Measurements from ENCODE around the gene SPNS2.

DNA sequence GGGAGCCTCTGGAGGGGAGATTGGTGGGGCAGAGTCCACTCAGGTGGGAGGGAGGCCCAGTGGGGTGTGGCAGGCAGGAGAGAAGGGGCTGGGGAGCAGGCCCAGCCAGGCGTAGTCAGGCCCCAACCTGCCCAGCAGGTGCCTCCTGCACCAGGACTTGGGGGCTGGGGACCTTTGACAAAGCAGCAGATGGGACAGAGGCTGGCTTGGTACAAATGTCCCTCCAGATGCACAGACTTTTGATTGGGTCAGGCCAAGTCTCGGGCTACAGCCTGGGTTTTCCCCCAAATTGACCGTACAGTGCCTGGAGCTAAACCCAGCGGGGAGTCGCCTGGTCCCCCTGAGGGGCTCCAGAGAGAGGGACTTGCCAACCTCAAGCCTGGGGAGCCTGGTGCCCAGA is 61.3 kb downstream of the SPNS2 start:
- TF ChIP-seq NRF1 (IDR thresholded peaks at IDR 0.05; ENCODE audit: low read depth, low read length), result no peak
- TF ChIP-seq EP300 (IDR thresholded peaks at IDR 0.05; ENCODE audit: borderline replicate concordance in 1 of 2, low read depth in 1 of 2, low read length in 1 of 2), result no peak
- no peak for TF ChIP-seq RXRA (IDR thresholded peaks at IDR 0.05; ENCODE audit: borderline replicate concordance, low read depth)
- TF ChIP-seq, protein P1, sequence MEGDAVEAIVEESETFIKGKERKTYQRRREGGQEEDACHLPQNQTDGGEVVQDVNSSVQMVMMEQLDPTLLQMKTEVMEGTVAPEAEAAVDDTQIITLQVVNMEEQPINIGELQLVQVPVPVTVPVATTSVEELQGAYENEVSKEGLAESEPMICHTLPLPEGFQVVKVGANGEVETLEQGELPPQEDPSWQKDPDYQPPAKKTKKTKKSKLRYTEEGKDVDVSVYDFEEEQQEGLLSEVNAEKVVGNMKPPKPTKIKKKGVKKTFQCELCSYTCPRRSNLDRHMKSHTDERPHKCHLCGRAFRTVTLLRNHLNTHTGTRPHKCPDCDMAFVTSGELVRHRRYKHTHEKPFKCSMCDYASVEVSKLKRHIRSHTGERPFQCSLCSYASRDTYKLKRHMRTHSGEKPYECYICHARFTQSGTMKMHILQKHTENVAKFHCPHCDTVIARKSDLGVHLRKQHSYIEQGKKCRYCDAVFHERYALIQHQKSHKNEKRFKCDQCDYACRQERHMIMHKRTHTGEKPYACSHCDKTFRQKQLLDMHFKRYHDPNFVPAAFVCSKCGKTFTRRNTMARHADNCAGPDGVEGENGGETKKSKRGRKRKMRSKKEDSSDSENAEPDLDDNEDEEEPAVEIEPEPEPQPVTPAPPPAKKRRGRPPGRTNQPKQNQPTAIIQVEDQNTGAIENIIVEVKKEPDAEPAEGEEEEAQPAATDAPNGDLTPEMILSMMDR (IDR thresholded peaks at IDR 0.05), result no peak
- no peak for TF ChIP-seq MEF2A (IDR thresholded peaks at IDR 0.05; ENCODE audit: borderline replicate concordance, low read depth)
- no peak for TF ChIP-seq SIN3A (IDR thresholded peaks at IDR 0.05; ENCODE audit: borderline replicate concordance, low read depth, low read length)
- TF ChIP-seq, protein P2, sequence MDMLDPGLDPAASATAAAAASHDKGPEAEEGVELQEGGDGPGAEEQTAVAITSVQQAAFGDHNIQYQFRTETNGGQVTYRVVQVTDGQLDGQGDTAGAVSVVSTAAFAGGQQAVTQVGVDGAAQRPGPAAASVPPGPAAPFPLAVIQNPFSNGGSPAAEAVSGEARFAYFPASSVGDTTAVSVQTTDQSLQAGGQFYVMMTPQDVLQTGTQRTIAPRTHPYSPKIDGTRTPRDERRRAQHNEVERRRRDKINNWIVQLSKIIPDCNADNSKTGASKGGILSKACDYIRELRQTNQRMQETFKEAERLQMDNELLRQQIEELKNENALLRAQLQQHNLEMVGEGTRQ (IDR thresholded peaks at IDR 0.05; ENCODE audit: borderline replicate concordance, low read depth, low read length), result no peak
- TF ChIP-seq POLR2AphosphoS5 (IDR thresholded peaks at IDR 0.05; ENCODE audit: low read depth, low read length), result no peak
- no peak for TF ChIP-seq RAD21 (IDR thresholded peaks at IDR 0.05; ENCODE audit: low read length)
- no peak for TF ChIP-seq EZH2phosphoT487 (IDR thresholded peaks at IDR 0.05; ENCODE audit: borderline replicate concordance, low read depth)
- no peak for TF ChIP-seq MXI1 (IDR thresholded peaks at IDR 0.05; ENCODE audit: low read depth, low read length)

Data from SK-N-SH (cell line).